Upper lobe of left lung (tissue), 6 donors: ENCODE measurements around the gene SERP2. TPM values are rescaled to one million over a fixed set of nuclear protein-coding genes. Genes with fewer than 3 reads are reported as not detected.
A peak's percentile ranks its signal among the peaks of the same experiment; 100 is the strongest.

Experiments used
- ATAC-seq, 2 donors: fragments of 200-7000 bp; cut with Tn5 transposase; one replicate each; pipeline ENCODE4 v1.9.1; 2022; ENCODE audit warnings: mild to moderate bottlenecking in 2 of 2, moderate library complexity in 2 of 2; ENCODE audit not compliant: low FRiP score in 2 of 2
- DNase-seq, 2 donors: peaks; one replicate each; pipeline ENCODE4 v3.0.0-alpha.2; 2019 to 2020
- H3K27ac ChIP-seq, 4 donors: fragments of 200-600 bp; sonication (generic); one replicate each; pipeline ENCODE4 v1.5.1; 2016 to 2019
- H3K27me3 ChIP-seq, 4 donors: fragments of 200-600 bp; sonication (generic); one replicate each; pipeline ENCODE4 v1.5.1; 2017 to 2019
- H3K36me3 ChIP-seq, 4 donors: fragments of 200-600 bp; sonication (generic); one replicate each; pipeline ENCODE4 v1.5.1; 2016 to 2019
- H3K4me1 ChIP-seq, 4 donors: fragments of 200-600 bp; sonication (generic); one replicate each; pipeline ENCODE4 v1.5.1; 2018 to 2019
- H3K4me3 ChIP-seq, 4 donors: fragments of 200-600 bp; sonication (generic); one replicate each; pipeline ENCODE4 v1.5.1; 2017 to 2019; ENCODE audit warnings: mild to moderate bottlenecking in 2 of 4, moderate library complexity in 1 of 4
- H3K9me3 ChIP-seq, 4 donors: fragments of 200-600 bp; sonication (generic); one replicate each; pipeline ENCODE4 v1.5.1; 2018 to 2019
- EP300 ChIP-seq, 4 donors: sonication (generic); formaldehyde crosslinking; IDR thresholded peaks; one replicate each; pipeline ENCODE4 v1.5.1; 2017; ENCODE audit warnings: antibody characterized with exemption in 4 of 4, control low read depth in 2 of 4
- POLR2A ChIP-seq, 4 donors: fragments of 450-650 bp; IDR thresholded peaks; one replicate each; pipeline ENCODE4 v1.5.1; 2016 to 2017; ENCODE audit warnings: antibody characterized with exemption in 4 of 4, mild to moderate bottlenecking in 2 of 4
- POLR2AphosphoS5 ChIP-seq, 2 donors: sonication (generic); formaldehyde crosslinking; IDR thresholded peaks; one replicate each; pipeline ENCODE4 v1.5.1; 2017; ENCODE audit warnings: antibody characterized with exemption in 2 of 2
- WGBS, 2 donors: methylation state at CpG; one replicate each; pipeline ENCODE4 v1.1.5; 2017 to 2018; 5-methylcytosine and 5-hydroxymethylcytosine counted together
- total RNA-seq, 6 donors: library from RNA; depleted of rRNA in 4 of 6; stranded (reverse); fragments of >200 nt in 4 of 6; gene quantifications; one replicate each; pipeline versions ENCODE4 v1.1.0 to v1.2.1, GENCODE V29; 2016 to 2021
- TF ChIP-seq, protein P1 (sequence below), 6 experiments: fragments of 450-650 bp in 4 of 6; fragments of 200-600 bp in 2 of 6; sonication (generic) in 2 of 6; IDR thresholded peaks; one replicate each; pipeline ENCODE4 v1.5.1; 2016 to 2019; ENCODE audit warnings: antibody characterized with exemption in 6 of 6
- donor health status: DM: no; HTN: no; CAD: no; lungs with moderate emphysema.
- donor health status: DM: no; HTN: yes; CAD: no; lungs with severe emphysema.

SERP2 gene
- total RNA-seq, 6 donors from 2014 or later: 0.89 to 27.2 (median 3.8) TPM

DNA sequence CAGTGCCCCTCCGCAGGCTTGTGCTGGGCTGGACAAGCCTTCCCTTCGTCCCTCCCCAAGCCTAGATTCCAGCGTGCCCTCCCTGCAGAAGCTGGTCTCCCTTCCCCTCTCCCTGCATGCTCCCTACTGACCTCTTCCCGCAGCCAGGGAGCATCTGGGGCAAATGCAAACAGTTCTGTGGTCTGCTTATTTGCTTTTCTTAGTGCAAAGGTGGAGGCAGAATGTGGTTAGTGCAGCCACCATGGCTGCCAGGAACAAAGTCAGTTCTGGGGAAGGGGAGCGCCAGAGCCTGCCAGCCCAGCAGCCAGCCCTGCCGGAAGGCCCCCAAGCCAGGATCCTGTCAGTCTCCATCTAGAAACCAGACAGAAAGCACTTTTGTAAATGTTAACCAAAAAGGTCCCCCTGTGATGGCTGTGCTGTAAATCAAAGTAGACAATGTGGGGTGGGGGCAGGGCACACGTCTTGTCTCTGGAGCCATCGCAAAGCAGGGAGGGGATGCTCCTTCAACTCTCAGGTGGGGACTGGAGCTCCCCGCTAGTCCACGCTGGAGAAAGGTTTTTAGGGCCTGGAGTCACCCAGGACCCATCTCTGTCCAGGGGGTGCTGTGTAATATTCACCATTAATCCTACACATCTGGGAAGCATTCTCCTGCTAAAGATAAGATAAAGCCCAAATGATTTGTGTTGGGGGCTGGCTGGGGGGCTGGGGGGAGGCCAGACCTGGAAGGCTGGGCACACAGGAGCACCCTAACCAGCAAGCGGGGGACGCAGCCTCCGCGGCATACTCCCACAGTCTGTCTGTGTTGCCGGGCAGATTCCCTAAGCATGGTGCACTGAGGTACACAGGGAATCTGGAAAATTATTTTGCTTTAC is 30.9 kb downstream of the SERP2 start:
- ATAC-seq (no peak), DNase-seq (no peak)
- 76 to 82% methylated on average over 13 to 15 of the region's 15 CpGs for WGBS, 2 donors
- no peak overlapping the region for H3K4me3 ChIP-seq
- H3K36me3 ChIP-seq: no peaks in the 10 kb centered on the region
- TF ChIP-seq POLR2A (IDR thresholded peaks at IDR 0.05) (no peak), POLR2AphosphoS5 (IDR thresholded peaks at IDR 0.05) (no peak), EP300 (IDR thresholded peaks at IDR 0.05) (no peak)
- TF ChIP-seq, protein P1, sequence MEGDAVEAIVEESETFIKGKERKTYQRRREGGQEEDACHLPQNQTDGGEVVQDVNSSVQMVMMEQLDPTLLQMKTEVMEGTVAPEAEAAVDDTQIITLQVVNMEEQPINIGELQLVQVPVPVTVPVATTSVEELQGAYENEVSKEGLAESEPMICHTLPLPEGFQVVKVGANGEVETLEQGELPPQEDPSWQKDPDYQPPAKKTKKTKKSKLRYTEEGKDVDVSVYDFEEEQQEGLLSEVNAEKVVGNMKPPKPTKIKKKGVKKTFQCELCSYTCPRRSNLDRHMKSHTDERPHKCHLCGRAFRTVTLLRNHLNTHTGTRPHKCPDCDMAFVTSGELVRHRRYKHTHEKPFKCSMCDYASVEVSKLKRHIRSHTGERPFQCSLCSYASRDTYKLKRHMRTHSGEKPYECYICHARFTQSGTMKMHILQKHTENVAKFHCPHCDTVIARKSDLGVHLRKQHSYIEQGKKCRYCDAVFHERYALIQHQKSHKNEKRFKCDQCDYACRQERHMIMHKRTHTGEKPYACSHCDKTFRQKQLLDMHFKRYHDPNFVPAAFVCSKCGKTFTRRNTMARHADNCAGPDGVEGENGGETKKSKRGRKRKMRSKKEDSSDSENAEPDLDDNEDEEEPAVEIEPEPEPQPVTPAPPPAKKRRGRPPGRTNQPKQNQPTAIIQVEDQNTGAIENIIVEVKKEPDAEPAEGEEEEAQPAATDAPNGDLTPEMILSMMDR (IDR thresholded peaks at IDR 0.05): no peak
- H3K9me3 ChIP-seq: no peaks in the 10 kb centered on the region
- H3K4me1 ChIP-seq: peaks cover 7 to 11% (median 8%) of the 10 kb centered on the region in 4 donors
- no peak overlapping the region for H3K27ac ChIP-seq
- no peaks in the 10 kb centered on the region for H3K27me3 ChIP-seq

GRCh38 chr13:44406617-44407016 is 33.0 kb downstream of the SERP2 start:
- Histone ChIP-seq H3K9me3 (no peaks in the 10 kb centered on the region), H3K27me3 (no peaks in the 10 kb centered on the region), H3K4me1 (peaks cover 7 to 11% (median 8%) of the 10 kb centered on the region in 4 donors), H3K4me3 (no peak overlapping the region), H3K27ac (peak overlapping the region in 2 of 4 donors; percentile 17 to 58), H3K36me3 (no peaks in the 10 kb centered on the region)
- ATAC-seq: no peak
- 44 to 52% methylated on average over 5 of the region's 5 CpGs for WGBS, 2 donors
- DNase-seq: no peak
- TF ChIP-seq POLR2A (IDR thresholded peaks at IDR 0.05) (no peak), POLR2AphosphoS5 (IDR thresholded peaks at IDR 0.05) (peak; percentile 48 to 49), EP300 (IDR thresholded peaks at IDR 0.05) (peak in 2 of 4 donors; percentile 55 to 75)
- TF ChIP-seq, protein P1 (IDR thresholded peaks at IDR 0.05): no peak

DNA sequence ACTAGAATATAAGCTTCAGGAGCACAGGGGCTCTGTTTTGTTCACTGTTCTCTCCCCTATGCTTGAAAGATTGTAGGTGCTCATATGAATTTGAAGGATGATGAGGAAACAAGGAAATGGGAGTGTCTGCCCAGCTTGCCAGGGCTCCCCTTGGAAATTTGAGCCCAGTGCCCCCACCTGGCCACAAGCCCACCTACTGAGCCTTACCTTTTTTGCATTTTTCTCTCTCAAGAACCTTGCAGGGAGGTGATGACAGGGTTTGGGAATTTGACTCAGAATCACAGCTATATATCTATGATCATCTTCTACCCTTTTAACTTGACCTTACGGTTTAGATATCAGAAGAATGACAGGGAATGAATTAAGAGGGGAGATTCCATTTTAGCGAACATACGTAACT is 33.8 kb downstream of the SERP2 start:
- TF ChIP-seq EP300 (IDR thresholded peaks at IDR 0.05): no peak
- no peak for TF ChIP-seq POLR2AphosphoS5 (IDR thresholded peaks at IDR 0.05)
- TF ChIP-seq POLR2A (IDR thresholded peaks at IDR 0.05): no peak
- TF ChIP-seq, protein P1 (IDR thresholded peaks at IDR 0.05): no peak
- Histone ChIP-seq H3K27ac (peak overlapping the region in 1 of 4 donors; percentile 58), H3K4me3 (no peak overlapping the region), H3K9me3 (no peaks in the 10 kb centered on the region), H3K27me3 (no peaks in the 10 kb centered on the region), H3K36me3 (no peaks in the 10 kb centered on the region), H3K4me1 (peaks cover 7 to 11% (median 8%) of the 10 kb centered on the region in 4 donors)
- ATAC-seq (no peak), DNase-seq (no peak)
- 64 to 83% methylated on average over 3 of the region's 3 CpGs for WGBS, 2 donors

- no peaks in the 10 kb centered on the region for H3K9me3 ChIP-seq
- no peaks in the 10 kb centered on the region for H3K27me3 ChIP-seq
- DNase-seq: no peak
- H3K27ac ChIP-seq: no peak overlapping the region
- 93 to 94% methylated on average over 5 to 7 of the region's 7 CpGs for WGBS, 2 donors
- no peak for TF ChIP-seq POLR2A (IDR thresholded peaks at IDR 0.05)
- TF ChIP-seq EP300 (IDR thresholded peaks at IDR 0.05): no peak
- TF ChIP-seq POLR2AphosphoS5 (IDR thresholded peaks at IDR 0.05): no peak
- TF ChIP-seq, protein P1 (IDR thresholded peaks at IDR 0.05): no peak
- ATAC-seq: no peak
- H3K36me3 ChIP-seq: no peaks in the 10 kb centered on the region
- no peak overlapping the region for H3K4me3 ChIP-seq
- peaks cover 6 to 11% (median 7%) of the 10 kb centered on the region in 4 donors for H3K4me1 ChIP-seq
These were observed 34.3 kb downstream of the SERP2 start for GRCh38 chr13:44407891-44408290.
